GM13976 (cell line): Measurements from ENCODE around the gene ATP8B4.

Source experiments
- DNase-seq: peaks from one replicate; pipeline ENCODE4 v3.0.0; 2012; ENCODE audit warnings: low spot score
- in situ Hi-C: fragments of 300-500 bp; cut with MboI; formaldehyde crosslinking; loops from one replicate; pipeline ENCODE4 v1.12.0; 2022; ENCODE audit warnings: low sequenced_read_pairs, mixed read lengths, inconsistent platforms; ENCODE audit not compliant: unreplicated experiment
- TF ChIP-seq, protein P1 (sequence below): IDR thresholded peaks from 2 replicates; pipeline ENCODE4 v1.5.1; 2012; ENCODE audit warnings: borderline replicate concordance, mild to moderate bottlenecking; ENCODE audit not compliant: insufficient read depth; ENCODE audit errors: extremely low read depth, missing control alignments, control extremely low read depth

ATP8B4 gene

DNA sequence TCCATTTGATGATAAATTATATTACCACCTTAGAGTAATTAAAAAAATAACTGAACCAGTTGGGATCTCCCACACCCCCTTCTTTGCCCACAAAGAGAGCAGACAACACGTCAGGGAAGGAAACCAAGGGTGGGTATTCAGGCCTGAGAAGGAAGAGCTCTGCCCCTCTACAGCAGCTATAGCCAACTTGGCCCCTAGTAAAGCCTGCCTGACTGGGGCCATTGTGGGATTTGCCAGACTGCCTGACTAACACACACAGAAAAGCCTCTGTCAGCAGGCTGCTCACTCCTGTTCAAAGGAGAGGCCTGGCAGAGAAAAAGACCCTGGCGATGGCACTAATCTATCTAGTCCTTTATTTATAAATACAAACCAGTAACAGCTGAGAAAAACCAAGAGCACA lies 41.4 kb downstream of the ATP8B4 start:
- in situ Hi-C loops: no loop called here
- no peak for DNase-seq
- TF ChIP-seq, protein P1, sequence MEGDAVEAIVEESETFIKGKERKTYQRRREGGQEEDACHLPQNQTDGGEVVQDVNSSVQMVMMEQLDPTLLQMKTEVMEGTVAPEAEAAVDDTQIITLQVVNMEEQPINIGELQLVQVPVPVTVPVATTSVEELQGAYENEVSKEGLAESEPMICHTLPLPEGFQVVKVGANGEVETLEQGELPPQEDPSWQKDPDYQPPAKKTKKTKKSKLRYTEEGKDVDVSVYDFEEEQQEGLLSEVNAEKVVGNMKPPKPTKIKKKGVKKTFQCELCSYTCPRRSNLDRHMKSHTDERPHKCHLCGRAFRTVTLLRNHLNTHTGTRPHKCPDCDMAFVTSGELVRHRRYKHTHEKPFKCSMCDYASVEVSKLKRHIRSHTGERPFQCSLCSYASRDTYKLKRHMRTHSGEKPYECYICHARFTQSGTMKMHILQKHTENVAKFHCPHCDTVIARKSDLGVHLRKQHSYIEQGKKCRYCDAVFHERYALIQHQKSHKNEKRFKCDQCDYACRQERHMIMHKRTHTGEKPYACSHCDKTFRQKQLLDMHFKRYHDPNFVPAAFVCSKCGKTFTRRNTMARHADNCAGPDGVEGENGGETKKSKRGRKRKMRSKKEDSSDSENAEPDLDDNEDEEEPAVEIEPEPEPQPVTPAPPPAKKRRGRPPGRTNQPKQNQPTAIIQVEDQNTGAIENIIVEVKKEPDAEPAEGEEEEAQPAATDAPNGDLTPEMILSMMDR: no peak

- DNase-seq: no peak
- TF ChIP-seq, protein P1: no peak
- in situ Hi-C loops: no loop called here
Measured at GRCh38 chr15:50077176-50077575, 41.9 kb downstream of the ATP8B4 start.

GRCh38 chr15:50075319-50075718 lies 43.7 kb downstream of the ATP8B4 start:
- DNase-seq: no peak
- TF ChIP-seq, protein P1: no peak

GRCh38 chr15:50071551-50072258 lies 47.3 kb downstream of the ATP8B4 start:
- TF ChIP-seq, protein P1: no peak

More at GRCh38 chr15:50075319-50075718, 43.7 kb downstream of the ATP8B4 start:
- in situ Hi-C loops: no loop called here

GRCh38 chr15:50068016-50068415 lies 51.0 kb downstream of the ATP8B4 start:
- no peak for DNase-seq
- in situ Hi-C loops: no loop called here
- TF ChIP-seq, protein P1: no peak

More at GRCh38 chr15:50071551-50072258, 47.3 kb downstream of the ATP8B4 start:
- no peak for DNase-seq
- in situ Hi-C loops: no loop called here

DNA sequence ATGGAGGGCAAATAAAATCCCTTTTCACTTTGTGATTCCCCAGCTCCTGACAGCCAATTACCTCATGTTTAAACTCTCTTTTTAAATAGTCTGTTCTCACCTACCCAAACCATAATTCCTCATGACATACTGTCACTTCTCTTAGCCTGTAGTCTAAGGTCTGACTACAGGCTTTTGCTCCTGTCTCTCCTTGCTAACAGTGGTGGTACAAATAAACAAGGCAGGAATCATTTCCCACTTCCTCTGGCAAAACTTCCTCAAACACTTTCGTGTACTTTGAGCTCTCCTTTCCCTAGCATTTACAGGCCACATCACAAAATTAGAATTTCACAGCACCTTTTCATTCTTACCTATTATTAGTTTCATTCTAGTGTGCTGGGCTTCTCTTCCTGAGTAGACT lies 51.8 kb downstream of the ATP8B4 start:
- in situ Hi-C loops: no loop called here
- TF ChIP-seq, protein P1: no peak
- DNase-seq: no peak
